ENCODE results near the gene CHST15. TPM values are rescaled to one million over a fixed set of nuclear protein-coding genes. Genes with fewer than 3 reads are reported as not detected.
"Not testable (repeated sequence)": the region's sequence is repeated elsewhere in the genome, so short reads cannot be mapped to it uniquely, and the experiment has no call there.

CHST15 gene
- total RNA-seq, 1 donor from 2014 or later = 43.8 TPM

DNA sequence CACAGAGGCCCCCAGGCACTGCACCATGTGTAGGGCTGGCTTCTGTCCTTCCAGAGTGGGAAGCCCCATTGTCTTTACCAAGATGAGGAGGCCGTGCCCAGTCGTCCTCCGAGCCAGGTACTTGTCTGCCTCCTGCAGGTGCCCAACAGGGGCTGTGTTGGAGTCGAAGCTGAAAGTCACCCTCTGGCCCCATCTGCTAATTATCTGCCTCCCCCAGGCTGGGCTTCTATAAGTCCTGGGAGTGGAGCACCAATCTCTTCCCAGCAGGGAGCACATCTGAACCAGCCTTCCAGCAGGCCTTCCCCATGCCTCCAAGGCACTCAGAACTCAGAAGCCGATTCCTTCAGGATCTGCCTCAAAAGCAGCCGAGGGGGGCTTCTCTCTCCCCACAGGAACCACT is 11.6 kb upstream of the CHST15 start:
- no peaks in the 10 kb centered on the region for H3K36me3 Mint-ChIP-seq (ENCODE audit: low read depth)
- no peaks in the 10 kb centered on the region for H3K27me3 Mint-ChIP-seq (ENCODE audit: low read depth)
- H3K4me3 Mint-ChIP-seq (ENCODE audit: unreplicated experiment) = no peak overlapping the region
- H3K27ac Mint-ChIP-seq (ENCODE audit: unreplicated experiment) = no peak overlapping the region
- TF ChIP-seq, protein P1, sequence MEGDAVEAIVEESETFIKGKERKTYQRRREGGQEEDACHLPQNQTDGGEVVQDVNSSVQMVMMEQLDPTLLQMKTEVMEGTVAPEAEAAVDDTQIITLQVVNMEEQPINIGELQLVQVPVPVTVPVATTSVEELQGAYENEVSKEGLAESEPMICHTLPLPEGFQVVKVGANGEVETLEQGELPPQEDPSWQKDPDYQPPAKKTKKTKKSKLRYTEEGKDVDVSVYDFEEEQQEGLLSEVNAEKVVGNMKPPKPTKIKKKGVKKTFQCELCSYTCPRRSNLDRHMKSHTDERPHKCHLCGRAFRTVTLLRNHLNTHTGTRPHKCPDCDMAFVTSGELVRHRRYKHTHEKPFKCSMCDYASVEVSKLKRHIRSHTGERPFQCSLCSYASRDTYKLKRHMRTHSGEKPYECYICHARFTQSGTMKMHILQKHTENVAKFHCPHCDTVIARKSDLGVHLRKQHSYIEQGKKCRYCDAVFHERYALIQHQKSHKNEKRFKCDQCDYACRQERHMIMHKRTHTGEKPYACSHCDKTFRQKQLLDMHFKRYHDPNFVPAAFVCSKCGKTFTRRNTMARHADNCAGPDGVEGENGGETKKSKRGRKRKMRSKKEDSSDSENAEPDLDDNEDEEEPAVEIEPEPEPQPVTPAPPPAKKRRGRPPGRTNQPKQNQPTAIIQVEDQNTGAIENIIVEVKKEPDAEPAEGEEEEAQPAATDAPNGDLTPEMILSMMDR (IDR thresholded peaks at IDR 0.05) = no peak
- H3K4me1 Mint-ChIP-seq (ENCODE audit: low read depth) = peaks cover 22% of the 10 kb centered on the region
- peaks cover 3% of the 10 kb centered on the region for H3K9me3 Mint-ChIP-seq (ENCODE audit: low read depth)
- DNase-seq (ENCODE audit: low spot score) = no peak

DNA sequence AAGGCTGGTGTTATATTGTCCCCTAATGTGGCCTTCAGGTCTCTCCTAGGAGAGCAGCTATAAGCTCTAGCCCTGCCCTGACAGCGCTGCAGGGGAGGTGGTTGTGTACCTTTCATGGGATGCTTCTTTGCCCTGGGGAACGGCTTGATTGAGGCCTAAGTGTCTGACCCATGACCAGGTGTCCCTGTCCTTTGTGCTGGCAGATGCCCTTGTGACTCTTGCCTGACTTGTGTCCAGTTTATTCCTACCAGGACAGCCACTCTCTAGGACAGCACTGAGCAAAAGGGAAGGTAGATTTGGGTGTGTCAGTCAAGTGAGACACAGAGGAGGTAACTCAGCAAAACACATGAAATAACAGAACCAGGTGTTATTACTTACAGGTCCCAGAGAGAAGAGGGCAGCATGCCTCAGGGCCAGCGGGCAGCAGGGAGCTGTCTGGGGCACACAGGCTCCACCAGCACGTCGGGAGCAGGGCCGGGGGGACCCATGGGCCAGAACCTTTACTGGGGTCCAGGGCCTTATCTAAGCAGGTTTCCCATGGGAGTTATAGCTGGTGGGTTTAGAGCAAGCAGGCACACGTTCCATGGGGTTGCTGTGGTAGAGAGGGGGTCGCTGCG is 10.7 kb upstream of the CHST15 start:
- H3K27ac Mint-ChIP-seq (ENCODE audit: unreplicated experiment) = no peak overlapping the region
- no peaks in the 10 kb centered on the region for H3K27me3 Mint-ChIP-seq (ENCODE audit: low read depth)
- TF ChIP-seq, protein P1 (IDR thresholded peaks at IDR 0.05) = no peak
- peaks cover 5% of the 10 kb centered on the region for H3K9me3 Mint-ChIP-seq (ENCODE audit: low read depth)
- no peaks in the 10 kb centered on the region for H3K36me3 Mint-ChIP-seq (ENCODE audit: low read depth)
- H3K4me3 Mint-ChIP-seq (ENCODE audit: unreplicated experiment) = no peak overlapping the region
- DNase-seq (ENCODE audit: low spot score) = no peak
- H3K4me1 Mint-ChIP-seq (ENCODE audit: low read depth) = peaks cover 22% of the 10 kb centered on the region

DNA sequence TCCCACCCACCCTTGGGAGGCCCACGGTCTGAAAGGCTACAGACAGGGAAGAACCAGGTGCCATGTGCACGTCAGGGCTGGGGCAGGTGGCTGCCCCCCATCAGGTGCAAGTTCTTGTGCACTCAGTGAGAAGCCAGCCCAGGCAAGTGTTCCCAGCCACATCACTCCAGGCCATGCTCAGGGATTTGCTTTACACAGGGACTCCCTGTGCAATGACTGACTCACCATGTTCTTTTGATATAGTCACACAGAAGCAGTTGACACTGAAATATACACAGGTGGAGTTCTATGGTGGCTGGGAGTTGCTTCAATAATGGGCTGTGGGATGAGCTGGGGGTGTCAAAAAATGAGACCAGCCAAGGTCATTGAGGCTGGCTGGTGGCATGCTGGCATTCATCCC is 8.0 kb upstream of the CHST15 start:
- Mint-ChIP-seq H3K27ac (ENCODE audit: unreplicated experiment) (no peak overlapping the region), H3K4me3 (ENCODE audit: unreplicated experiment) (no peak overlapping the region), H3K9me3 (ENCODE audit: low read depth) (peaks cover 6% of the 10 kb centered on the region), H3K4me1 (ENCODE audit: low read depth) (peaks cover 13% of the 10 kb centered on the region), H3K27me3 (ENCODE audit: low read depth) (peaks cover 19% of the 10 kb centered on the region), H3K36me3 (ENCODE audit: low read depth) (peaks cover under 1% of the 10 kb centered on the region)
- DNase-seq (ENCODE audit: low spot score) = no peak
- TF ChIP-seq, protein P1 (IDR thresholded peaks at IDR 0.05) = no peak

DNA sequence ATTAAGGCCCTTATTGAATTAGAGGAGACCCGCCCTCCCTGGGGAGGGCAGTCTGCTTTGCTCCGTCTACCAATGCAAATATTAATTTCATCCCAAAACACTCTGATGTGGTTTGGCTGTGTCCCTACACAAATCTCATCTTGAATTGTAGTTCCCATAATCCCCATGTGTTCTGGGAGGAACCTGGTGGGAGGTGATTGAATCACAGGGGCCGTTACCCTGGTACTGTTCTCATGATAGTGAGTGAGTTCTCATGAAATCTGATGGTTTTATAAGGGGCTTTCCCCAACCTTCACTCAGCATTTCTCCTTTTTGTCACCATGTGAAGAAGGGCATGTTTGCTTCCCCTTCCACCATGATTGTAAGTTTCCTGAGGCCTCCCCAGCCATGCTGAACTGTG is 7.3 kb upstream of the CHST15 start:
- H3K36me3 Mint-ChIP-seq (ENCODE audit: low read depth); H3K4me1 Mint-ChIP-seq (ENCODE audit: low read depth); H3K4me3 Mint-ChIP-seq (ENCODE audit: unreplicated experiment); H3K27ac Mint-ChIP-seq (ENCODE audit: unreplicated experiment); H3K9me3 Mint-ChIP-seq (ENCODE audit: low read depth); DNase-seq (ENCODE audit: low spot score): not testable (repeated sequence)
- H3K27me3 Mint-ChIP-seq (ENCODE audit: low read depth) = peaks cover 20% of the 10 kb centered on the region

DNA sequence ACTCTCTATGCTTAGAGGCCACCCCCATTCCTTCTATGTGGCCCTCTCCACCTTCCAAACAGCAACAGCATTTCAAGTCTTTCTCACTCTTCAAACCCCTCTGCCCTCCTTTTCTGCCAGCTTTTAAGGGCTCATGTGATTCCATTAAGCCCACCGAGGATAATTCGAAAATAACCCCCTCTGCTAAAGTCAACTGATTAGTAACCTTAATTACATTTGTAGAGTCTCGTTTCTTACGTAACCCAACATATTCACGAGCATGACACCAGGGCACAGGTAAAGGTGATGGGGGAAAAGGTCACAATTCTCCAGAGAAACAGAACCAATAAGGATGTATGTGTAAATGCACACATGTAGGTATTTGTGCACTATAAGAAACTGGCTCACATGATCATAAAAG is 6.7 kb upstream of the CHST15 start:
- Mint-ChIP-seq H3K4me1 (ENCODE audit: low read depth) (peaks cover under 1% of the 10 kb centered on the region), H3K27me3 (ENCODE audit: low read depth) (peaks cover 20% of the 10 kb centered on the region), H3K36me3 (ENCODE audit: low read depth) (peaks cover 5% of the 10 kb centered on the region), H3K9me3 (ENCODE audit: low read depth) (peaks cover 8% of the 10 kb centered on the region), H3K27ac (ENCODE audit: unreplicated experiment) (no peak overlapping the region), H3K4me3 (ENCODE audit: unreplicated experiment) (no peak overlapping the region)
- no peak for DNase-seq (ENCODE audit: low spot score)
- TF ChIP-seq, protein P1 (IDR thresholded peaks at IDR 0.05) = no peak

DNA sequence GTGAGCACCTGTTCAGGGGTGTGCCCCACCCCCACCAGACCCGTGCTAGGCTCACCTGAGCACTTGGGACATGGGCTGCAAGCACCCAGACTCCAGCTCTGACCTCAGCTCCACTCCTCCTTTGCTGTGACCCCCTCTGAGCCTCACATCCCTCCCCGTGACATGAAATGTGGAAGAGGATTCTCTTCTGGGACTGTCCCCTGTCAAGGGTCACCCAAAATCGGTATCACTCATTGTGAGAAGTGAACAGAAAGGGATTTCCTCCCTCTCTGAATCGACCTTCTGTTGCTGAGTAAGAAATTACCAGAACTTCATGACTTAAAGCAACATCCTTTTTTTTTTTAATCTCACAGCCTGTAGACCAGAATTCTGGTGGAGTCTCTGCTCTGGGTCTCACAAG is 6.2 kb upstream of the CHST15 start:
- H3K27me3 Mint-ChIP-seq (ENCODE audit: low read depth) = peaks cover 20% of the 10 kb centered on the region
- H3K27ac Mint-ChIP-seq (ENCODE audit: unreplicated experiment) = no peak overlapping the region
- peaks cover 5% of the 10 kb centered on the region for H3K36me3 Mint-ChIP-seq (ENCODE audit: low read depth)
- DNase-seq (ENCODE audit: low spot score) = no peak
- no peak overlapping the region for H3K4me3 Mint-ChIP-seq (ENCODE audit: unreplicated experiment)
- peaks cover 1% of the 10 kb centered on the region for H3K4me1 Mint-ChIP-seq (ENCODE audit: low read depth)
- TF ChIP-seq, protein P1 (IDR thresholded peaks at IDR 0.05) = no peak
- peaks cover 8% of the 10 kb centered on the region for H3K9me3 Mint-ChIP-seq (ENCODE audit: low read depth)

Data from chondrocyte (in vitro differentiated cells).